Posterior vena cava (tissue), 2 donors: ENCODE results near the gene APC2. TPM values are rescaled to one million over a fixed set of nuclear protein-coding genes. Genes with fewer than 3 reads are reported as not detected.
"Not testable (repeated sequence)": the region's sequence is repeated elsewhere in the genome, so short reads cannot be mapped to it uniquely, and the experiment has no call there.

Source experiments
- DNase-seq: peaks from one replicate; pipeline ENCODE4 v3.0.0-alpha.2; 2020; ENCODE audit warnings: low spot score
- intact Hi-C, 2 donors: fragments of 100-400 bp; cut with DNase I; formaldehyde crosslinking; loops; one replicate each; pipeline versions ENCODE4 v1.14.1 to v1.14.2; 2022 to 2023
- total RNA-seq, 2 donors: library from RNA; stranded (reverse); fragmentation: NEBNext Ultra II Directional; extraction: Animal tissue kit (Norgen Biotek cat#: 25700); gene quantifications; one replicate each; pipeline ENCODE4 v1.2.1, GENCODE V29; 2021
- donor health status: DM: yes; HTN: yes; CAD: no.
- donor health status: DM: yes; HTN: yes; CAD: no.

The APC2 gene
- total RNA-seq, 2 donors from 2014 or later = 0.05 to 0.10 TPM

DNA sequence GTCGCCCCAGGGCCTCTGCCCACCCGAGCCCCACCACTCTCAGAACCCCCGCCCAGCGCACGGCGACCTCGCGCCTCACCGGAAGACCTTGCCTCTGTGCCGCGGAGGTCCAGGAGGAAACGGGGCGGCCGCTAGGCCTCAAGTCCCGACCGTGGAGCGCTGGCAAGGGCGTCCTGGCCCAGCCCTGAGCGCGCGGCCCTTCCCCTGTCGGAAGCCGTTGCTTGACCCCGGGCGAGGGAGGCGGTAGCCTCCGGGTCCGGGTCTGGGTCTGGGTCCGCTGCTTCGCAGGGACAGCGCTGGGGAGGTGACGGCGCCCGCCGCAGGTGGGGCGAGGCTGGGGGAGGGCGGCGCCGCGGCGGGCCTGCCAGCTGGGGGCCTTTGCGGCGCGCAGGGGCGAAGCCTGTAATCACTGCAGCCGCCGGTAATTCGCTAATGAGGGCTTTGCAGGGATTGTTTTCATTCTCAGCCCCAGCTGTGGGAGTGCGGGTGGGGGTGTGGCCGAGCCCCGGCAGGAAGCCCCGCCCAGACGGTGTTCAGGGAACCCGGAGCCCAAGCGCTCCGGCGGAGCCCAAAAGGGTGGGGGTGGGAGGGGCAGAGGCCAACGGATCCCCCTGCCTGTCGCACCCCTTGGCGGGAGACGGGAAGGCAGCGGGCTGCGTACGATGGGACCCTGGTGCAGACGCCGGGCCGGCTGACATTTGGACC, 20.5 kb downstream of the APC2 start:
- intact Hi-C loops = no loop called here
- no peak for DNase-seq

DNA sequence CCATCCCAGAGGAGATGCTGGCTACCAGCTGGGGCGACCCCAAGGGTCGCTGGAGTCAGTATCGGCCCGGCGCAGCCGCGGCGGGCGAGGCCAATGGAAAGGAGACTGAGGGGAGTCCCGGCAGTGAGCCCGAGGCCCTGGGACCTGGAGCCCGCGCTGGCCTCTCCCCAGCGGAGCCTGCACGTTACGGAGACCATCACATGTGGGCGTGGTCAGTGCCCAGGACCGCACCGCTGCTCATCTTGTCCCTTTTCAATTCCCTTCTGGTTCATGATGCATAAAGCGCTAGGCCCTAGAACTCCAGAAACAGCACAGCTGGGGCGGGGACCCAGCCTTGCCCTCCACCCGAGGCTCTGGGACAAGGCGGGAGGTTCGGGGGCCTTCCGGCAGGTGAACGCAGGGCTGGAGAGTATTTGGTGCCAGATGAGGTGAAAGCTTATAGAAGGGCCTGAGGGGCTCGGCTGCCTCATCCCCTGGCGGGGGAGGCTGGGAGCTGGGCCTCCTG, 21.1 kb downstream of the APC2 start:
- intact Hi-C loops = no loop called here
- no peak for DNase-seq

DNA sequence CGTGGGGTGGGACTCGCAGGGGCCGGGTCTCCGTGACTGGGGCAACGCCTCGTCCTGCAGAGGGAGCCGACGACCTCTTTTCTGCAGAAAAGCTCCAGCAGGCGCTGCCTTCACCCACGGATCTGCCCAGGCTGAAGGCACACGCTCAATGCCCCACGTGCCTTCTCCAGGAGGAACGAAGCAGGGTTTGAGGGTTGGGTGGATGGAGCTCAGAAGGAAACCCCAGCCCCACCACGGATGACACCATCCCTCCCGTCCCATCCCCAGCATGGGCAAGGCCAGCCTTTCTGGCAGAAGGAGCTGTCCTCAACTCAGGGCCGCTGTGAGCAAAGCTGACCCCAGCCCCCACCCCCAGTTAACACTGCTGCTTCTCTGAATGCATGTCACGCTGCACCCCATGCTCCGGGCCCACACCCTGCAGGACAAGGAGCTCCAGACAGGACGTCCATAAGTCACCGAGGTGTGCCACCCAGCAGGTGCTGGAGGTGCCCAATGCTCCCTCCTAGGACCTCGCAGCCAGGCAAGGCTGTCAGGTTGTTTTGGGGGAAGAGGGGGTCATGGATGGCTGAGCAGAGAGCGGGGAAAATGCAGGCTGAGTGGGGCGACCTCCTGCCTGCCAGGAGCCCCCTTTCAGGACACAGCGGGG, 21.7 kb downstream of the APC2 start:
- DNase-seq = no peak
- intact Hi-C loops = no loop called here

DNA sequence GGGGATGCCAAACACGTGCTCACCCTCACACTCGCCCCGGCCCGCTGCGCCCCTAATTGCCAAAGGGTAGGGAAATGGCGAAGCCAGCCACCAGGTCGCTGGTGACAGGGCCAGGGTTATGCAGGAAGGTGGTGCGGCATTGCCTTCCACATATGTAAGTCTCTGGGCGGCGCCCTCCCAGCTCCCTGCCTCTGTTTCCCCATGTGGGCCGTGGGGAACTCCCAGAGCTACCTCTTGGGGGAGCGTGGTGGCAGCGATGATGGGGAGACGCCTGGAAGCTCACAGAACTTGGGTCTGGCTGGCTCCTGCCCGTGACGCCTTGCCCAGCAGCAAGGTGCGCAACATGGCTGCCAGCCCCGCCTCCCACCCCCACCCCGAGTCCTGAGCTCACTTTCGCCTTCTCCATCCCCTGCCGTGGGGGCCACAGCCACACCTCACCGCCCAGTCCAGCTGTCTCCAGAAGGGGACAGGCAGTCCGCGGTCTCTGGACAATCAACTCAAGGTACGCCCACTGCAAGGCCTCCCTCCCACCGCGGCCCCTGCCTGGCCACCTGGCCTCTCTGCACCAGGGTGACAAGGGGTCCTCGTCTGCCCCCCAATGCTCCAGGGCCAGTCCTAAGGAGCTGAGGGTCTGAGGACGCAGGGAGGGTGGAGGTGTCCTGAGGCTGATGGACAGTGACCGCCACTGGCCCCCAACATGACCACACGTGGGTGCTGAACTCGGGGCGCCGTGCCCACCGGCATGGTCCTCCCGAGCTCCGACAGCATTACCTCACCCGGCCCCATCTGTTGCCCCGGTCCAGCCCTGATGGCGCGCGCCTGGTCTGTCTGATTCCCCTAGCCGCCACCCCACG, 22.5 kb downstream of the APC2 start:
- intact Hi-C loops = no loop called here
- DNase-seq = no peak

DNA sequence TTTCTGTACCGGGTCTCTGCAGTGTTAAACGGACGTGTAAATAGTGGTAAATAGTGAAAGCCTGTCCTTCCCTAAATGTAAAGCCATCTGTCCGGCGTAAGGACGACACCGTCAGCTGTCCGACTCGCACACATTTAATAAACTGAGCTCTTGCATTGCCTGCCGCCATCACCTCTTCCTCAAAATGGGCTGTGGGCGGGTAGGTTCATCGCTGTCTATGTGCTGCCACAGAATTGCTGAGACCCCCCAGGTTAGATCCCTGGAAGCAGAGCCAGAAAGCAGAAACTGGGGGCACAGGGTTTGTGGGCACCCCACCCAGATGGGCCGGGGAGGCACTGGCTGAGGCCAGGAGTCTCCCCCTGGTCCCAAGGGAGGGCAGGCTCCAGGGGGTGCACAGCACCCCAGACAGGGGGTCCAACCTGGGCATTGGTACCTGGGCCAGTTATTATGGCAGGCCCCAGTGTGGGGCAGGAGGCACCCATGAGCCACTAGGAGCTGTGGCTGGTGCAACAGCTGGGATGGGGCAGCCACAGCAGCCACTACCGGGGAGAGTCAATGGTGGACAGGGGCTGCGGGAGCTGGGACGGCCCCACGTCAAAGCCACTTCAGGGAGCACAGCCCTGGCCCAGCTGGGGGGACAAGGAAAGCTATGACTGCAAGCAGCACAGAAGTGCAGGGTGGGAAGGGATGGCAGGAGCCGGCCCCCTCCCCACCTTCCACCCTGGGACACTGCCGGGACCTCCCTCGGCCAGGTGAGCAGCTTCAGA, 23.3 kb downstream of the APC2 start:
- intact Hi-C loops = no loop called here
- no peak for DNase-seq

DNA sequence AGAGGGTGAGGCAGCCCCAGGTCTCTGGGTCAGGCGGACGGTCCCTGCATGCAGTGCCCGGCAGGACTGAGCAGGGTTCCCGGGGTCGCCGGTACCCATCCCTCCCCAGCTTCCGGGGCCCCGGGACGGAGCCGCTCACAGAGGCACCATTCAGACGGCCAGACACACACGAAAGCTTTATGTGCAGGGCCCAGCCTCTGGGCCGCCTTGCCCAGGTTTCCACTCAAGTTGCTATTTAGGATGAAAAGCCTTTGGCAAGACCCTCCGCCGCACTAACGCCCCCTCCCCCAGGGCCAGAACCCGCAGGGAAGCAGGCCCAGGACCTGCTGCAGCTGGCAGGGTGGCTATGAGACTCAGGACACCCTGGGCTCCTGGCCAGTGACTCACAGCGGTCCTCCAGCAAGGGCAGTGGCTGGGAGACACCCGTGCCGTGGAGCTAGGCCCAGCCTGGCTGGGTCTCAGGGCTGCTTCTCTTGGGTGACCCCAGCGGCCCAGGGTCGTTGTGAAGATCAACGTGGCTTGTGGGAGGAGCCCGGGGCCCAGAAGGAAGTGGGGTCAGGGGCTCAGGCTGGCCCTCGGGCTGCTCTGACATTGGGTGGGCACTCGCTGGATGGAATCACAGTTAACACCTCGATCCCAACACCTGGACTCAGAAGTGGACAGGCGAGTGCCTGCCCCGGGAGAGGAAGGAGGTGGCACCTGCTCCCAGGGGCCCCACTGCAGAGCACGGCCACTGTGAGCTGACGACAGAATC, 24.3 kb downstream of the APC2 start:
- intact Hi-C loops = no loop called here
- DNase-seq = no peak

DNA sequence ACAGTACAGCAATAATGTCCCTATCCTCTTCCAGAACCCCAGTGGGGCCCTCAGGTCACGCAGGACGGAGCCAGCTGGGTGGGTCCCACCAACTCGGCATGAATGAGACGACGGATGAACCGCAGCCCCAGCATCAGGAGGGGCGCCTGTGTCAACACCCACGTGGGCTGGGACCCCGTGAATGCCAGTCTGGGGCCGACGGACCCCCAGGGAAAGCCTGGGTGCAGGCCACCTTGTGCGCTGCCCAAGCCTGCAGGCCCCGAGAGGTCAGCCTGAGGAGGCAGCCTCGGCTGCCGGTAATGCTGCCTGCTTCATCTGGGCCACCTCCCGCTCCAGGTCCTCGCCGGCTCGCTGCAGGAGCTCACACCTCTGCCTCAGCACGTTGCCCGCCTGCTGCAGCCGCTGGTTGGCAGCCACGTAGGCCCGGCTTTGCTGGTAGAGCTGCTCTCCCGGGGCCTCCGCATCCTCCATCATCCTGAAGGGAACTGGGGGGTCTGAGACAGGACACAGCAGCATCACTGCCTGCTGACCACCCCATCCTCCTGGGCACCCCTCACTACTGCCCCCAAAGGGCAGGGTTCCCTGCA, 24.9 kb downstream of the APC2 start:
- intact Hi-C loops = no loop called here
- no peak for DNase-seq

DNA sequence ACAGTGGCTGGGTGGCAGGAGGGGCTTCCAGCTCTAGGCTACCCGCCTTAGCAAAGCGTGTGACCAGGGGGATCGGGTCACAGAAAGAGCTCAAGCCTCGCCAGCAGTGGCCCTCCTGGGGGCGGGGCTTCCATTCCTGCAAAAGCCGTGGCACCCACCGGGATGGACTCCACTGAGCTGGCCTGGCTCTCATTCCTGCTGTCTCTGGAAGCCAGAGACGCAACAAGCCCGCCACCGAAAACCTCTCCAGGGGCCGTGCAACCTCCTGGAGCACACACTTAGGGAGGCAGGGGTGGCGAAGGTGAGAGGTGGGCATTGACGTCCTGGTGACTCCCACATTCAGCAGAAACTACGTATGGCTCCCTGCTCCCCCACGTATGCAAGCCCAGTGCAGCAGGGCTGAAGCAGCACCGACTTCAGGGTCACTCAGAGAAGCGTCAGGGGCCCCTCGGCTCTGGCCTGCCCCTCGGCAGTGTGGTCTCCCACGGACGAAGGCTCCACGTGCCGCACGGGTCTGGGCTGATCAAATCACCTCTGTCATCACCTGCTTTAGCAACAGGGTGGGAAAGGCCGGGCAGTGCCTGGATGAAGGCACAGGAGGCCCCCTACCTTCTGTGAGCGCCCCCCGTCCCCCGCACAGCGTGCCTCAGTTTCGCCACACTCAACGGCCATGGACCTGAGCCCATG, 26.0 kb downstream of the APC2 start:
- DNase-seq = no peak
- intact Hi-C loops = no loop called here

DNA sequence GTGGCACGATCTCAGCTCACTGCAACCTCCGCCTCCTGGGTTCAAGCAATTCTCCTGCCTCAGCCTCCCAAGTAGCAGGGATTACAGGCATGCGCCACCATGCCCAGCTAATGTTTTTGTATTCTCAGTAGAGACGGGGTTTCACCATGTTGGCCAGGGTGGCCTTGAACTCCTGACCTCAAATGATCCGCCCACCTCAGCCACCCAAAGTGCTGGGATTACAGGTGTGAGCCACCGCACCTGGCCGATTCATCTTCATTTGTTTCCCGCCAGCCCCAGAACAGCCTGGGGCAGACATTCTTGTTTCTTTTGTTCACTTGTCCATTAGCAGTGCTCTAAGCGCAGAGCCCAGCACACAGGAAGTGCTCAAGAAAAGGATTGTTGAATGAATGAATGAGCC, 27.1 kb downstream of the APC2 start:
- intact Hi-C loops, DNase-seq: not testable (repeated sequence)

DNA sequence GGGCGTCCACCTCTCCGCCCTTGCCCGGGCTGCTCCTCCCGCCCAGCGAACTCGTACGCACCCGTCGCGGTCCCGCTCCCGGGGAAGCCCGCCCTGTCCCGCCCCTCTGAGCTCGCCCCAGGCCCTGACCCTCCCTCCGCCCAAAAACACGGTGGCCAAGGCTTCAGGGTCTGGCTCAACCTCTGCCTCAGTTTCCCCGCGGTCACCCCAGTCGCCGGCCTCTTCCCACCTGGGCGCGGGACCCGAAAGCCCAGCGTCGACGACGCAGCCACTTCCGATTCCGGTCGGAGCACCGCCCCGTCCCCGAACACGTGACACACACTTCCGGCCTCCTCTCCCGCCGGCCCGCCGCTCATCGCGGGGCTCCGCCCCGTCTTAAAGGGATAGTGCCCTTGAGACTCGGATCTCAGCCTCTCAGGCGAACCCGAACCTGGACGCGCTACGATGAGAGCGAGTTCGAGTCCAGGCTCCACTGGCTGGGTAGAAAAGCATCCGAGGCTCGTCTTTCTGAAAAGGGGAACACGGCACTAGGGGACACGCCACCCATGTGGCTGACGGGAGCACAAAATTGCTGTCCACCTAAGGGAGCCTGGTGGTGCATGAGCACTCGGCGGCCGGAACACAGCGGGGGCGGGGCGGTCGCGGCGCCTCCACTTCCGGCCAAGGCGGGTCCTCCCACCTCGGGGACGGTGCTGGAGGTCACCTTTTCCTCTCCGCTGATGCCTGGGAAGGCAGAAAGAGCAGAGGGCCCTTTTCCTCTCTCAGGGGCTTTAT, 29.2 kb downstream of the APC2 start, which contains the start of gene C19orf25:
Gene C19orf25 (minus strand): TSS at position 282 of the 774 bp plus-strand sequence. CDS start 312 bp downstream, outside the sequence.
- DNase-seq = peak; percentile 99
- intact Hi-C loops = no loop called here

DNA sequence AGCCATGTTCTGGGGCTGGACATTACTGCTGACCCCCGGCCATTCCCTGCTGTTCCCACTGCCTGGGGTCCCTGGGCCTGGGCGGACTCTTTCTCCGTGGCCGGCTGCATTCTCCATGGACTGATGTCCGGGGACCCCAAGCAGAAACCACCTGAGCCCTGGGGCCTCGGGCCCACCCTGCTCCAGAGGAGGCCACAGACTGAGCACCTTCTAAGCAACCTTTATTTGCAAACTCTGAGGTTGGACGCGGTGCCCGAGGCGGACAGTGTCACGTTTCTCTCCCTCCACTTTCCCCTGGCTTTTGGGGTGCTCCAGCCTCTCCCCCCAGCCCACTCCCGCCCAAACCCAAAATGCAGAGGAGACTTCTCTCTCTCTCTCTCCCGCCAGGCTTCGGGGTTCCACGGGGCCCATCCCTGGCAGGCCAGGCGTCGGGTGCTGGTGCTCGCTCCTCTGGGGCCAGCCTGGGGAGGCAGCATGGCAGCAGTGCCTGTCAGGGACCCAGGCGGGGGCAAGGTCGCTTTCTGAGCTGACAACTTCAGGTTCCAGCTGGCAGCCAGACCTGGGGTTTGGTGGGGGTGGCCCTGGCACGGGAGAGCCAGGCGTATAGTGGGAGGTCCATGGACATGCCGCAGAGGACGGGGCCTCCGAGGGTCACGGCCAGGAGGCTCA, 31.4 kb downstream of the APC2 start:
- peak; percentile 79 for DNase-seq
- intact Hi-C loops = no loop called here

DNA sequence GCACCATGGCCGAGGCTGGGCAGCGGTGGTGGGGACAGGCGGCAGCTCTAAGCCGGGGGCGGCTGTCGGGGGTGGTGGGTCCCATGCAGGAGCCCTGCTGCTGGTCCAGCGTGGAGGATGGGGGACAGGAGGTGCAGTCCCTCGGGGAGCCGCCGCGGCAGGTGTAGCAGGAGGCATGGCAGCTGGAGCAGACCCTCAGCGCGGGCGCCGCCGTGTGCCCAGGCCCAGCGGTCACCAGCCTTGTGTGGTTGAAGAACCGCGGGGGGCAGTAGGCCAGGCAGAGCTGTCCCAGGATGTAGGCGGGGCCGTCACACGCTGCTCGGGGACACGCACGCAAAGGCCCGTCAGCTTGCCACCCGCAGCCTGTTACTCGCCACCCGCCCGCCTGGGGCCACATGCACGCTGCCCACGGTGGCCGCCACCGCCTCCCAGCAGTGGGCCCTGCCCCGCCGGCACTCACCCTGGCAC, 32.0 kb downstream of the APC2 start:
- intact Hi-C loops = loop anchor here in 1 of 2 donors (1.0 kb wide), 1 partner anchor 34 kb away; no protein-coding TSS in a partner anchor
- peak; percentile 78 for DNase-seq

DNA sequence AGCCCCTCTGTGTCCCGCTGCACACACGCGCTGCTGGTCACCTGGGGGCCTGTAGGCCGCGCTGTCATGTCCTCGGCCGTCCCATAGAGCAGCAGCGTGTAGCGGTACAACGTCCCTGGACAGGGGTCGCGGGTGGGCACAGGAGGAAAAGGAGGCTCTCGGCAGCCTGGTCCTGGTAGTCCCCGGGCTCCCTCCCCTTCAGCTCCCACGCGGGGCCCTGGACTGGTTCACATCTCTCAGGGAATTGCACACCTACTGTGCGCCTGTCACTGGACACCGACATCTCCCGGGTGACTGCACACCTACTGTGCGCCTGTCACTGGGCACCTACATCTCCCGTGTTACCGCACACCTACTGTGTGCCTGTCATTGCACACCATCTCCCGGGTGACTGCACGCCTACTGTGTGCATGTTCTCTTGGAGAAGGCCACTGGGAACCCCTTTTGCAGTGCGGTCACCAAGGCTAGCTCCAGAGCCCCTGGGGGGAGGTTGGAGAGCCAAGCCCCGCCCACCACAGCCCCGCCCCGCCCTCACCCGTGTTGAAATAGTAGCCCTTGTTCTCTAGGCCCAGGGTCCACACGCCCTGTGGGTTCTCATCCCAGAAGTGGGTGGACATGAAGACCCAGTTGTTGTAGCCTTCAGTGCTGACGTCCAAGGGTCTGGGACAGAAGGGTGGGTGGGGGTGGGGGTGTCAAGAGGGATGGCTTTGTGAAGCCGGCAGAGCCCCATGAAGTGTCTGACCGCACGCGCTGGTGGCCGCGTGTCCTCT, 32.6 kb downstream of the APC2 start:
- DNase-seq = peak; percentile 80
- intact Hi-C loops = loop anchor here in 1 of 2 donors (1.0 kb wide), 1 partner anchor 34 kb away; no protein-coding TSS in a partner anchor

DNA sequence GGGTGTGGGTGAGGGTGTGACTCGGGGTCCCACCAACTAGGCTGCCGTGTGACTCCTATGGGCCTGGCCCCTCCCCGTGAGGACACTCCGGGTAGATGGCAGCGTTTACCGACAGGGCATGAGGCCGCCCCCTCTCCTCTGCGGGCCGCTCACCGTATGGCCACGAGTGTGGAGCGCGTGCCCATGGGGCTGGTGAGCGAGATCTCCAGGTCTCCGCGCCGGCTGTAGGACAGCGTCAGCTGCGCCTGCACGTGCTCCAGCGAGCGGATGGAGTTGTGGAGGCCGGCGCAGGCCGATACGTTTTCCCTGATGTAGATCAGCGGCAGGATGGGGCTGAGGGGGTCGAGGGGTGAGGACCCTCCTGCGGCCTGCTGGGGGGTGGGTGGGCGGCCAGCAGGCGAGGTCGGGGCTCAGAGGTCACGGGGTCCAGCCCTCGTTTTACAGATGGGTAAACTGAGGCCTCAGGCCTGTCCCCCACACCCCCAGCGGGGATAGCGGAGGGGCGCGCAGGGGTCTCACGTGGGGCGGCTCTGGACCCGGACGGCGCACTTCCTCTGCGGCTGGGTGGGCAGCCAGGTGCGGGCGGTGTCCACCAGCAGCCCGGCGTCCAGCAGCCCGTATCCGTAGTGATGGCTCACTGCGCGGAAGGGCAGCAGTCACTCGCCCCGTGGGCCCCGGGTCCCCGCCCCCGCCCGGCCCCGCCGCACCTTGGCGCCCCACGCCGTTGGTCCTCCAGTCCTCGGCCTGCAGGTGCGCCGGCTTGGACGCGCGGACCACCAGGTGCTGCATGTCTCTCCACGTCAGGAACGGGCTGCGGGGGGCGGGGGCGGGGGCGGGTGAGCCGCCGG, 33.4 kb downstream of the APC2 start:
- intact Hi-C loops = no loop called here

More for the DNA sequence above, 33.4 kb downstream of the APC2 start:
- peak; percentile 78 for DNase-seq
